ENCODE data around the gene TOX2. TPM values are rescaled to one million over a fixed set of nuclear protein-coding genes. Genes with fewer than 3 reads are reported as not detected.

TOX2 gene
- total and polyA plus RNA-seq, 4 experiments from 2014 or later, result 0.22 to 1.1 (median 0.49) TPM

- Histone ChIP-seq H3K36me3 (ENCODE audit: insufficient read depth, low read length) (no peaks in the 10 kb centered on the region), H3K4me1 (ENCODE audit: insufficient read depth, low read length) (peaks cover 5% of the 10 kb centered on the region), H3K27me3 (ENCODE audit: insufficient read depth, low read length) (no peaks in the 10 kb centered on the region), H3K27ac (ENCODE audit: low read depth, low read length) (no peak overlapping the region), H3K4me3 (ENCODE audit: low read length in 2 of 2) (no peak overlapping the region), H3K9me3 (ENCODE audit: control insufficient read depth in 1 of 2, low read length in 2 of 2) (no peaks in the 10 kb centered on the region)
- H3K4me1 Mint-ChIP-seq, result peaks cover 4 to 8% (median 7%) of the 10 kb centered on the region in 4 donors
- H3K36me3 Mint-ChIP-seq, result no peaks in the 10 kb centered on the region
- peaks cover 0 to 3% (median 0%) of the 10 kb centered on the region in 8 donors for H3K9me3 Mint-ChIP-seq
- intact Hi-C loops (cut with micrococcal nuclease), result no loop called here
- ChIA-PET POLR2A (ENCODE audit: partially characterized antibody) (no interaction called here), CTCF (ENCODE audit: partially characterized antibody) (no interaction called here)
- H3K27me3 Mint-ChIP-seq, result peaks cover 12 to 16% of the 10 kb centered on the region in 2 donors
- DNase-seq, result no peak
- no peak overlapping the region for H3K4me3 Mint-ChIP-seq
- no peak overlapping the region for H3K27ac Mint-ChIP-seq
These were observed 91.0 kb downstream of the TOX2 start for GRCh38 chr20:44005661-44006060.

- H3K36me3 ChIP-seq (ENCODE audit: insufficient read depth, low read length), result no peaks in the 10 kb centered on the region
- DNase-seq, result no peak
- H3K4me1 ChIP-seq (ENCODE audit: insufficient read depth, low read length), result peaks cover 10% of the 10 kb centered on the region
- intact Hi-C loops (cut with micrococcal nuclease), result no loop called here
- H3K4me3 Mint-ChIP-seq, result no peak overlapping the region
- POLR2A ChIA-PET (ENCODE audit: partially characterized antibody), result no interaction called here
- no peak overlapping the region for H3K27ac Mint-ChIP-seq
- peaks cover 9 to 13% (median 11%) of the 10 kb centered on the region in 4 donors for H3K4me1 Mint-ChIP-seq
- H3K9me3 ChIP-seq (ENCODE audit: control insufficient read depth in 1 of 2, low read length in 2 of 2), result no peaks in the 10 kb centered on the region
- peaks cover 15 to 20% of the 10 kb centered on the region in 2 donors for H3K27me3 Mint-ChIP-seq
- no peak overlapping the region for H3K4me3 ChIP-seq (ENCODE audit: low read length in 2 of 2)
- no peaks in the 10 kb centered on the region for H3K36me3 Mint-ChIP-seq
- CTCF ChIA-PET (ENCODE audit: partially characterized antibody), result no interaction called here
- peaks cover 0 to 3% (median 0%) of the 10 kb centered on the region in 8 donors for H3K9me3 Mint-ChIP-seq
- H3K27ac ChIP-seq (ENCODE audit: low read depth, low read length), result no peak overlapping the region
- no peaks in the 10 kb centered on the region for H3K27me3 ChIP-seq (ENCODE audit: insufficient read depth, low read length)
These were observed 91.5 kb downstream of the TOX2 start for GRCh38 chr20:44006126-44006525.

GRCh38 chr20:44006578-44006977 is 91.9 kb downstream of the TOX2 start:
- ChIA-PET CTCF (ENCODE audit: partially characterized antibody) (no interaction called here), POLR2A (ENCODE audit: partially characterized antibody) (no interaction called here)
- H3K9me3 ChIP-seq (ENCODE audit: control insufficient read depth in 1 of 2, low read length in 2 of 2), result no peaks in the 10 kb centered on the region
- H3K27ac ChIP-seq (ENCODE audit: low read depth, low read length), result no peak overlapping the region
- H3K4me3 Mint-ChIP-seq, result no peak overlapping the region
- H3K36me3 Mint-ChIP-seq, result no peaks in the 10 kb centered on the region
- intact Hi-C loops (cut with micrococcal nuclease), result no loop called here
- H3K4me1 Mint-ChIP-seq, result peaks cover 13 to 17% (median 15%) of the 10 kb centered on the region in 4 donors
- no peak for DNase-seq
- H3K4me3 ChIP-seq (ENCODE audit: low read length in 2 of 2), result no peak overlapping the region
- no peaks in the 10 kb centered on the region for H3K27me3 ChIP-seq (ENCODE audit: insufficient read depth, low read length)
- H3K4me1 ChIP-seq (ENCODE audit: insufficient read depth, low read length), result peaks cover 14% of the 10 kb centered on the region
- H3K9me3 Mint-ChIP-seq, result peaks cover 0 to 3% (median 0%) of the 10 kb centered on the region in 8 donors
- H3K27me3 Mint-ChIP-seq, result peaks cover 17 to 19% of the 10 kb centered on the region in 2 donors
- no peak overlapping the region for H3K27ac Mint-ChIP-seq
- H3K36me3 ChIP-seq (ENCODE audit: insufficient read depth, low read length), result no peaks in the 10 kb centered on the region

- peaks cover 24% of the 10 kb centered on the region for H3K4me1 ChIP-seq (ENCODE audit: insufficient read depth, low read length)
- H3K36me3 ChIP-seq (ENCODE audit: insufficient read depth, low read length), result no peaks in the 10 kb centered on the region
- Mint-ChIP-seq H3K4me1 (peaks cover 14 to 27% (median 22%) of the 10 kb centered on the region in 4 donors), H3K9me3 (peaks cover 0 to 3% (median 0%) of the 10 kb centered on the region in 8 donors), H3K4me3 (no peak overlapping the region), H3K27ac (no peak overlapping the region), H3K27me3 (peaks cover 6 to 8% of the 10 kb centered on the region in 2 donors), H3K36me3 (no peaks in the 10 kb centered on the region)
- no peak for DNase-seq
- no peaks in the 10 kb centered on the region for H3K27me3 ChIP-seq (ENCODE audit: insufficient read depth, low read length)
- POLR2A ChIA-PET (ENCODE audit: partially characterized antibody), result no interaction called here
- no peaks in the 10 kb centered on the region for H3K9me3 ChIP-seq (ENCODE audit: control insufficient read depth in 1 of 2, low read length in 2 of 2)
- no peak overlapping the region for H3K27ac ChIP-seq (ENCODE audit: low read depth, low read length)
- intact Hi-C loops (cut with micrococcal nuclease), result no loop called here
- H3K4me3 ChIP-seq (ENCODE audit: low read length in 2 of 2), result no peak overlapping the region
- CTCF ChIA-PET (ENCODE audit: partially characterized antibody), result interaction anchor here (0.7 kb wide), 1 partner anchor 10 kb away, joined by 4 read pairs; no protein-coding TSS in a partner anchor
These were observed 94.4 kb downstream of the TOX2 start for GRCh38 chr20:44008806-44009678.

- Mint-ChIP-seq H3K27me3 (peaks cover 5 to 11% of the 10 kb centered on the region in 2 donors), H3K4me1 (peaks cover 14 to 28% (median 24%) of the 10 kb centered on the region in 4 donors), H3K27ac (no peak overlapping the region), H3K4me3 (no peak overlapping the region), H3K9me3 (peaks cover 0 to 3% (median 0%) of the 10 kb centered on the region in 8 donors), H3K36me3 (no peaks in the 10 kb centered on the region)
- CTCF ChIA-PET (ENCODE audit: partially characterized antibody), result interaction anchor here (0.7 kb wide), 1 partner anchor 10 kb away, joined by 4 read pairs; no protein-coding TSS in a partner anchor
- no peaks in the 10 kb centered on the region for H3K9me3 ChIP-seq (ENCODE audit: control insufficient read depth in 1 of 2, low read length in 2 of 2)
- H3K4me3 ChIP-seq (ENCODE audit: low read length in 2 of 2), result no peak overlapping the region
- peaks cover 24% of the 10 kb centered on the region for H3K4me1 ChIP-seq (ENCODE audit: insufficient read depth, low read length)
- intact Hi-C loops (cut with micrococcal nuclease), result no loop called here
- no peak for DNase-seq
- no peaks in the 10 kb centered on the region for H3K36me3 ChIP-seq (ENCODE audit: insufficient read depth, low read length)
- H3K27ac ChIP-seq (ENCODE audit: low read depth, low read length), result no peak overlapping the region
- POLR2A ChIA-PET (ENCODE audit: partially characterized antibody), result no interaction called here
- H3K27me3 ChIP-seq (ENCODE audit: insufficient read depth, low read length), result no peaks in the 10 kb centered on the region
These were observed 95.0 kb downstream of the TOX2 start for GRCh38 chr20:44009679-44009992.

- CTCF ChIA-PET (ENCODE audit: partially characterized antibody), result no interaction called here
These were observed 95.6 kb downstream of the TOX2 start for GRCh38 chr20:44010162-44010704.

GRCh38 chr20:44011251-44011940 is 96.7 kb downstream of the TOX2 start:
- Histone ChIP-seq H3K27me3 (ENCODE audit: insufficient read depth, low read length) (no peaks in the 10 kb centered on the region), H3K4me3 (ENCODE audit: low read length in 2 of 2) (peak overlapping the region in 1 of 2 donors; percentile 18), H3K36me3 (ENCODE audit: insufficient read depth, low read length) (no peaks in the 10 kb centered on the region), H3K4me1 (ENCODE audit: insufficient read depth, low read length) (peaks cover 24% of the 10 kb centered on the region), H3K27ac (ENCODE audit: low read depth, low read length) (no peak overlapping the region), H3K9me3 (ENCODE audit: control insufficient read depth in 1 of 2, low read length in 2 of 2) (no peaks in the 10 kb centered on the region)
- peak in 4 of 5 donors; percentile 31 to 48 (median 40) for DNase-seq
- Mint-ChIP-seq H3K9me3 (peaks cover 0 to 3% (median 0%) of the 10 kb centered on the region in 8 donors), H3K36me3 (no peaks in the 10 kb centered on the region), H3K4me1 (peaks cover 14 to 28% (median 23%) of the 10 kb centered on the region in 4 donors), H3K27ac (peak overlapping the region in 1 of 7 donors; percentile 18), H3K27me3 (peaks cover 5 to 11% of the 10 kb centered on the region in 2 donors), H3K4me3 (peak overlapping the region in 6 of 8 donors; percentile 16 to 48 (median 24))
- ChIA-PET POLR2A (ENCODE audit: partially characterized antibody) (interaction anchor here (1.3 kb wide), 1 partner anchor 69 kb away, joined by 3 read pairs; no protein-coding TSS in a partner anchor), CTCF (ENCODE audit: partially characterized antibody) (interaction anchor here (1.3 kb wide), 1 partner anchor 69 kb away, joined by 4 read pairs; no protein-coding TSS in a partner anchor)
- intact Hi-C loops (cut with micrococcal nuclease), result loop anchor here (10.0 kb wide), 1 partner anchor 57 kb away; no protein-coding TSS in a partner anchor

More at GRCh38 chr20:44010162-44010704, 95.6 kb downstream of the TOX2 start:
- intact Hi-C loops (cut with micrococcal nuclease), result loop anchor here (10.0 kb wide), 1 partner anchor 55 kb away; no protein-coding TSS in a partner anchor
- Histone ChIP-seq H3K9me3 (ENCODE audit: control insufficient read depth in 1 of 2, low read length in 2 of 2) (no peaks in the 10 kb centered on the region), H3K4me3 (ENCODE audit: low read length in 2 of 2) (no peak overlapping the region), H3K27ac (ENCODE audit: low read depth, low read length) (no peak overlapping the region), H3K36me3 (ENCODE audit: insufficient read depth, low read length) (no peaks in the 10 kb centered on the region), H3K4me1 (ENCODE audit: insufficient read depth, low read length) (peaks cover 24% of the 10 kb centered on the region), H3K27me3 (ENCODE audit: insufficient read depth, low read length) (no peaks in the 10 kb centered on the region)
- Mint-ChIP-seq H3K27ac (no peak overlapping the region), H3K9me3 (peaks cover 0 to 3% (median 0%) of the 10 kb centered on the region in 8 donors), H3K36me3 (no peaks in the 10 kb centered on the region), H3K4me3 (no peak overlapping the region), H3K4me1 (peaks cover 14 to 28% (median 24%) of the 10 kb centered on the region in 4 donors), H3K27me3 (peaks cover 5 to 11% of the 10 kb centered on the region in 2 donors)
- DNase-seq, result no peak
- POLR2A ChIA-PET (ENCODE audit: partially characterized antibody), result no interaction called here
